Smooth muscle cell (in vitro differentiated cells): ENCODE data around the gene NELL1. TPM values are rescaled to one million over a fixed set of nuclear protein-coding genes. Genes with fewer than 3 reads are reported as not detected.

Experiments
- DNase-seq: peaks from one replicate; lab custom pipeline; 2025; ENCODE audit not compliant: unreplicated experiment; lab: John Stamatoyannopoulos, UW
- H2AFZ ChIP-seq: fragments of 200-600 bp; sonication (generic); 2 replicates; pipeline ENCODE4 v1.6.0; 2016; ENCODE audit warnings: antibody characterized with exemption, low read depth, mild to moderate bottlenecking
- H3F3A ChIP-seq: fragments of 200-600 bp; sonication (generic); 2 replicates; pipeline ENCODE4 v1.6.0; 2017; ENCODE audit warnings: antibody characterized with exemption, low read depth
- H3K27ac ChIP-seq: fragments of 200-600 bp; sonication (generic); 2 replicates; pipeline ENCODE4 v1.5.1; 2016; ENCODE audit warnings: low read depth, mild to moderate bottlenecking
- H3K27me3 ChIP-seq: fragments of 200-600 bp; sonication (generic); 2 replicates; pipeline ENCODE4 v1.6.1; 2016; ENCODE audit warnings: low read depth, mild to moderate bottlenecking
- H3K36me3 ChIP-seq: fragments of 200-600 bp; sonication (generic); 2 replicates; pipeline ENCODE4 v1.5.1; 2016; ENCODE audit warnings: low read depth
- H3K4me1 ChIP-seq: fragments of 200-600 bp; sonication (generic); 2 replicates; pipeline ENCODE4 v1.5.1; 2016; ENCODE audit warnings: low read depth
- H3K4me2 ChIP-seq: fragments of 200-600 bp; sonication (generic); 2 replicates; pipeline ENCODE4 v1.6.0; 2016; ENCODE audit warnings: mild to moderate bottlenecking
- H3K4me3 ChIP-seq: fragments of 200-600 bp; sonication (generic); 2 replicates; pipeline ENCODE4 v1.5.1; 2016; ENCODE audit warnings: mild to moderate bottlenecking
- H3K79me2 ChIP-seq: fragments of 200-600 bp; sonication (generic); 2 replicates; pipeline ENCODE4 v1.6.0; 2016; ENCODE audit warnings: low read depth, mild to moderate bottlenecking
- H3K9ac ChIP-seq: fragments of 200-600 bp; sonication (generic); 2 replicates; pipeline ENCODE4 v1.6.0; 2016; ENCODE audit warnings: low read depth
- H3K9me3 ChIP-seq: fragments of 200-600 bp; sonication (generic); replicated peaks from 2 replicates; pipeline ENCODE4 v1.5.1; 2016; ENCODE audit warnings: low read depth
- H4K20me1 ChIP-seq: fragments of 200-600 bp; sonication (generic); 2 replicates; pipeline ENCODE4 v1.6.0; 2016; ENCODE audit warnings: low read depth
- WGBS: methylation state at CpG from one replicate; pipeline ENCODE4 v1.1.7; 2016; ENCODE audit warnings: low lambda C conversion rate; 5-methylcytosine and 5-hydroxymethylcytosine counted together
- polyA plus RNA-seq: library from polyadenylated mRNA; unstranded; fragments of >200 nt; fragmentation: Nextera tagmentation; extraction: Ambion mirVana; gene quantifications from 2 replicates; pipeline ENCODE4 v1.2.1, GENCODE V29; 2016
- total RNA-seq: library from RNA; depleted of rRNA; stranded (reverse); fragments of >200 nt; gene quantifications from 2 replicates; pipeline ENCODE4 v1.2.3, GENCODE V29; 2014
- TF ChIP-seq, protein P1 (sequence below): fragments of 200-600 bp; sonication (generic); IDR thresholded peaks from 2 replicates; pipeline ENCODE4 v1.5.1; 2017; ENCODE audit warnings: borderline replicate concordance, mild to moderate bottlenecking, antibody characterized with exemption; ENCODE audit not compliant: insufficient read depth, poor library complexity, severe bottlenecking

Gene NELL1
- total and polyA plus RNA-seq, 2 experiments from 2014 or later, result not detected

DNA sequence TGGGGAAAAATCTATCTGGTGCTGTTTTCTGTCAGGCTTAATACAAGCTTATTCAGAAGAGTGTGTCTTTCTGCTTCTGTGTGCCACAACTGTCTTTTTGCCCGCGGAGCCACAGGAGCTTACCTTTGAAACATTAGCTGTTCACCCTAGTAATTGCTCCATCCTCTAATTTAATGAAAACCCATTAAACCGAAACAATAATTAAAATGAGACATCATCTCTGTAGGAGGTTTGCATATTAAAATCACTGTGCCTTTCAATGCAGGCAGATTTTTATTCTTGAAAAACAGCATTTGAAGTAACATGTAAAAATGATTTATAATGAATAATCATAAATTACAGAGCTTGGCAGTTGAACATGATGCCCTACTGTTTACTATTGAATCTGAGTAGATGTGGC, 102.3 kb downstream of the NELL1 start:
- WGBS, result 89% methylated on average over 3 of the region's 3 CpGs
- Histone ChIP-seq H2AFZ (no peak overlapping the region), H3K79me2 (no peaks in the 10 kb centered on the region), H3K4me1 (no peaks in the 10 kb centered on the region), H3K36me3 (no peaks in the 10 kb centered on the region), H3K4me3 (no peak overlapping the region), H3K4me2 (no peak overlapping the region), H3K27me3 (no peaks in the 10 kb centered on the region), H3K9me3 (no peaks in the 10 kb centered on the region), H4K20me1 (no peaks in the 10 kb centered on the region), H3K27ac (no peak overlapping the region), H3K9ac (no peak overlapping the region), H3F3A (no peaks in the 10 kb centered on the region)
- TF ChIP-seq, protein P1, sequence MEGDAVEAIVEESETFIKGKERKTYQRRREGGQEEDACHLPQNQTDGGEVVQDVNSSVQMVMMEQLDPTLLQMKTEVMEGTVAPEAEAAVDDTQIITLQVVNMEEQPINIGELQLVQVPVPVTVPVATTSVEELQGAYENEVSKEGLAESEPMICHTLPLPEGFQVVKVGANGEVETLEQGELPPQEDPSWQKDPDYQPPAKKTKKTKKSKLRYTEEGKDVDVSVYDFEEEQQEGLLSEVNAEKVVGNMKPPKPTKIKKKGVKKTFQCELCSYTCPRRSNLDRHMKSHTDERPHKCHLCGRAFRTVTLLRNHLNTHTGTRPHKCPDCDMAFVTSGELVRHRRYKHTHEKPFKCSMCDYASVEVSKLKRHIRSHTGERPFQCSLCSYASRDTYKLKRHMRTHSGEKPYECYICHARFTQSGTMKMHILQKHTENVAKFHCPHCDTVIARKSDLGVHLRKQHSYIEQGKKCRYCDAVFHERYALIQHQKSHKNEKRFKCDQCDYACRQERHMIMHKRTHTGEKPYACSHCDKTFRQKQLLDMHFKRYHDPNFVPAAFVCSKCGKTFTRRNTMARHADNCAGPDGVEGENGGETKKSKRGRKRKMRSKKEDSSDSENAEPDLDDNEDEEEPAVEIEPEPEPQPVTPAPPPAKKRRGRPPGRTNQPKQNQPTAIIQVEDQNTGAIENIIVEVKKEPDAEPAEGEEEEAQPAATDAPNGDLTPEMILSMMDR, result no peak
- no peak for DNase-seq

- no peak overlapping the region for H3K4me2 ChIP-seq
- H4K20me1 ChIP-seq, result no peaks in the 10 kb centered on the region
- H2AFZ ChIP-seq, result no peak overlapping the region
- no peaks in the 10 kb centered on the region for H3K9me3 ChIP-seq
- WGBS, result 74% methylated on average over 2 of the region's 2 CpGs
- H3K27ac ChIP-seq, result no peak overlapping the region
- TF ChIP-seq, protein P1, result no peak
- H3K4me3 ChIP-seq, result no peak overlapping the region
- H3K27me3 ChIP-seq, result no peaks in the 10 kb centered on the region
- H3F3A ChIP-seq, result no peaks in the 10 kb centered on the region
- H3K9ac ChIP-seq, result no peak overlapping the region
- no peak for DNase-seq
- H3K79me2 ChIP-seq, result no peaks in the 10 kb centered on the region
- no peaks in the 10 kb centered on the region for H3K36me3 ChIP-seq
- H3K4me1 ChIP-seq, result no peaks in the 10 kb centered on the region
Observed at GRCh38 chr11:20775331-20775730, 105.9 kb downstream of the NELL1 start.

DNA sequence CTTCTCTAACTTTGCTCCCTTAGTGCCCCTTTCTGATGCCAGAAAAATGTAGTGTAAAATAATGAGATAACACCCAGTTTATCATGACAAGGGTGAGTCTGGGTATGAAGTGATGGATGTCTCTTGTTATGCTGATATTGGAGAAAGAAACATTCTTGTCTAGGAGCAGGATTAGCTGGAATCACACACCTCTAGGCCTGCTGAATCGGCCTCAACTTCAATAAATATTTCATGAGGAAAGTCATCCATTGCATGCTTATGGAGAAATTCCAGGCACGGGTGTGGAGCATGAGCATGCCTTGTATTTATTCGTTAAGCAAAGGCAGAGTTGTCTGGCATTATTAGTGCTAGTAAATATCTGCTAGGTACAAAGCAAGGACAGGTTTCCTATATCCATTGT, 113.4 kb downstream of the NELL1 start:
- Histone ChIP-seq H3K36me3 (no peaks in the 10 kb centered on the region), H3K27me3 (no peaks in the 10 kb centered on the region)

DNA sequence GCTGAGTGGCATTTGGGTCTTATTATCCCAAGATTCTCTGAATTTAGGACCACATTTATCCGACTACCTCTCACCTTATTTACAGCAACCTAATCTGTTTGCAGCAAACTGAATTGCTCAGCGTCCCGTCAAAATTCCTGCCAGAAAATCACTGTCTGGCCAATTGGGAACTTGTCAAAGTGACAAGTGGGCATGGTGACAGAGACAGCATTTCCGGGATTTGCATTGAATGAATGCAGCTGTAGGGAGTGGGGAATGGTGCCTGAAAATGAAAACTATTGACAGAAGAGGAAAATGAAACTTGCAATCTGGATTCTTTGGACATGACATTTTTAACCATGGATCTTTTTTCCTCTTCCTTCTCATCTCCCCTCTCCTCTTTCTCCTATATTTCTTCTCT, 113.8 kb downstream of the NELL1 start:
- no peaks in the 10 kb centered on the region for H3K27me3 ChIP-seq
- TF ChIP-seq, protein P1, result no peak
- no peak overlapping the region for H3K27ac ChIP-seq
- no peak overlapping the region for H3K9ac ChIP-seq
- no peaks in the 10 kb centered on the region for H3K36me3 ChIP-seq
- no peak for DNase-seq
- H3F3A ChIP-seq, result no peaks in the 10 kb centered on the region
- WGBS, result 89% methylated on average over 4 of the region's 4 CpGs
- no peaks in the 10 kb centered on the region for H3K4me1 ChIP-seq
- H3K4me2 ChIP-seq, result no peak overlapping the region
- H3K79me2 ChIP-seq, result no peaks in the 10 kb centered on the region
- H3K4me3 ChIP-seq, result no peak overlapping the region
- no peaks in the 10 kb centered on the region for H4K20me1 ChIP-seq
- H3K9me3 ChIP-seq, result no peaks in the 10 kb centered on the region
- no peak overlapping the region for H2AFZ ChIP-seq

More for the DNA sequence above, 113.4 kb downstream of the NELL1 start:
- Histone ChIP-seq H3K9ac (no peak overlapping the region), H3F3A (no peaks in the 10 kb centered on the region), H3K79me2 (no peaks in the 10 kb centered on the region), H3K4me3 (no peak overlapping the region), H4K20me1 (no peaks in the 10 kb centered on the region), H3K27ac (no peak overlapping the region), H3K9me3 (no peaks in the 10 kb centered on the region), H3K4me2 (no peak overlapping the region), H3K4me1 (no peaks in the 10 kb centered on the region), H2AFZ (no peak overlapping the region)
- no peak for DNase-seq
- WGBS, result 79% methylated on average over 3 of the region's 3 CpGs
- TF ChIP-seq, protein P1, result no peak
